ENCODE measurements around the gene CDKN1B.

Gene CDKN1B

GRCh38 chr12:12720672-12721161 lies 3.5 kb downstream of the CDKN1B start:
- Histone ChIP-seq H3K27ac (replicated peaks) (peak overlapping the region; percentile 100), H3K4me3 (replicated peaks; ENCODE audit: insufficient read depth, low read length) (no peak overlapping the region; the same call in 1 of the 2 replicates), H3K27me3 (ENCODE audit: insufficient read depth, poor library complexity, severe bottlenecking) (no peaks in the 10 kb centered on the region)
- DNase-seq (ENCODE audit: low read depth in 1 of 2, low spot score in 1 of 2): peak in 1 of 2 experiments; percentile 39
- TF ChIP-seq POLR2AphosphoS5 (IDR thresholded peaks at IDR 0.05; ENCODE audit: low read depth) (no peak), REST (IDR thresholded peaks at IDR 0.05; ENCODE audit: insufficient replicate concordance, low read depth) (no peak), SPI1 (IDR thresholded peaks at IDR 0.05; ENCODE audit: borderline replicate concordance, low read depth) (no peak), GABPA (IDR thresholded peaks at IDR 0.05; ENCODE audit: low read depth) (no peak), CTCF (IDR thresholded peaks at IDR 0.05; ENCODE audit: insufficient read depth, low read length) (no peak)

- Histone ChIP-seq H3K27me3 (ENCODE audit: insufficient read depth, poor library complexity, severe bottlenecking) (no peaks in the 10 kb centered on the region), H3K27ac (replicated peaks) (peak overlapping the region; percentile 100), H3K4me3 (replicated peaks; ENCODE audit: insufficient read depth, low read length) (no peak overlapping the region)
- TF ChIP-seq POLR2AphosphoS5 (IDR thresholded peaks at IDR 0.05; ENCODE audit: low read depth) (no peak), SPI1 (IDR thresholded peaks at IDR 0.05; ENCODE audit: borderline replicate concordance, low read depth) (no peak), REST (IDR thresholded peaks at IDR 0.05; ENCODE audit: insufficient replicate concordance, low read depth) (no peak), CTCF (IDR thresholded peaks at IDR 0.05; ENCODE audit: insufficient read depth, low read length) (no peak), GABPA (IDR thresholded peaks at IDR 0.05; ENCODE audit: low read depth) (no peak)
- DNase-seq (ENCODE audit: low read depth in 1 of 2, low spot score in 1 of 2): no peak
Observed at GRCh38 chr12:12721176-12721751, 4.1 kb downstream of the CDKN1B start.

GRCh38 chr12:12721814-12722434 lies 4.8 kb downstream of the CDKN1B start:
- Histone ChIP-seq H3K27me3 (ENCODE audit: insufficient read depth, poor library complexity, severe bottlenecking) (no peaks in the 10 kb centered on the region), H3K4me3 (replicated peaks; ENCODE audit: insufficient read depth, low read length) (no peak overlapping the region), H3K27ac (replicated peaks) (peak overlapping the region; percentile 98)
- TF ChIP-seq CTCF (IDR thresholded peaks at IDR 0.05; ENCODE audit: insufficient read depth, low read length) (no peak), SPI1 (IDR thresholded peaks at IDR 0.05; ENCODE audit: borderline replicate concordance, low read depth) (no peak), REST (IDR thresholded peaks at IDR 0.05; ENCODE audit: insufficient replicate concordance, low read depth) (no peak), POLR2AphosphoS5 (IDR thresholded peaks at IDR 0.05; ENCODE audit: low read depth) (no peak)
- no peak for DNase-seq (ENCODE audit: low read depth in 1 of 2, low spot score in 1 of 2)
